Measurements from ENCODE around the gene UGT1A7.

GRCh38 chr2:233803292-233803911 lies 121.7 kb downstream of the UGT1A7 start:
- TF ChIP-seq CTCF (conservative IDR thresholded peaks at IDR 0.05; ENCODE audit: low read length) (no peak), EZH2phosphoT487 (IDR thresholded peaks at IDR 0.05; ENCODE audit: borderline replicate concordance) (no peak)

Data from Loucy (cell line).